Lower leg skin (tissue), 3 donors: Measurements from ENCODE around the gene DNASE1L2.

Experiments
- CTCF ChIP-seq, 3 donors: fragments of 450-650 bp; IDR thresholded peaks; one replicate each; pipeline ENCODE4 v1.5.1; 2016; ENCODE audit warnings: antibody characterized with exemption in 3 of 3, mild to moderate bottlenecking in 3 of 3, moderate library complexity in 2 of 3
- POLR2A ChIP-seq, 2 donors: fragments of 450-650 bp; IDR thresholded peaks; one replicate each; pipeline ENCODE4 v1.6.1; 2016 to 2017; ENCODE audit warnings: antibody characterized with exemption in 2 of 2, mild to moderate bottlenecking in 1 of 2, moderate library complexity in 1 of 2

- peak in 1 of 3 donors; percentile 41 for TF ChIP-seq CTCF (IDR thresholded peaks at IDR 0.05)
- peak in 1 of 2 donors; percentile 98 for TF ChIP-seq POLR2A (IDR thresholded peaks at IDR 0.05)
Measured at GRCh38 chr16:2267913-2268666, 31.8 kb downstream of the DNASE1L2 start, which contains the start of gene RNPS1.
